Middle frontal gyrus (tissue), 1 donor: ENCODE results near the gene DCC.
"Not testable (repeated sequence)": the region's sequence is repeated elsewhere in the genome, so short reads cannot be mapped to it uniquely, and the experiment has no call there.

Experiments used
- DNase-seq: peaks from one replicate; pipeline ENCODE4 v3.0.0-alpha.2; 2015; ENCODE audit warnings: low spot score; ENCODE audit errors: extremely low spot score

DCC gene

GRCh38 chr18:52345428-52345827 is 5.4 kb downstream of the DCC start:
- no peak for DNase-seq

- no peak for DNase-seq
These were observed 8.2 kb downstream of the DCC start for GRCh38 chr18:52348209-52348608.

DNA sequence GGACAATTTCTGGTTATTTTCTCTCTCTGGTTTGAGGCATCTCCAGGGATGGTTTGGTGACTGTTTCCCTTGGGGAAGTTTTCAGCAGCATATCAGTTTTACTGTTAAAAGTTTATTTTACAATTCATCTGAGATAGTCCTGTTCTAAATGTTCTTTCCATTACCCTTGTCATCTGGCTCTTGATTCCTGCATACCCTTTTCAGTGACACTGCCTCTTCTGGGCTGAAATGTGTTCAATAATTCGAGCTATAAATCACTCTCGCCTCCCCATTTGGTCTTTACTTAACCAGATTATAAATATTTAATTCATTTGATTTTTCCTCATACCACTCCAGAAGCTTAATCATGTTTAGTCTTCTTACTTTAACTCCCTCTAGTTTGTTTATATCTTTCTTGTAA is 9.5 kb downstream of the DCC start:
- no peak for DNase-seq

DNA sequence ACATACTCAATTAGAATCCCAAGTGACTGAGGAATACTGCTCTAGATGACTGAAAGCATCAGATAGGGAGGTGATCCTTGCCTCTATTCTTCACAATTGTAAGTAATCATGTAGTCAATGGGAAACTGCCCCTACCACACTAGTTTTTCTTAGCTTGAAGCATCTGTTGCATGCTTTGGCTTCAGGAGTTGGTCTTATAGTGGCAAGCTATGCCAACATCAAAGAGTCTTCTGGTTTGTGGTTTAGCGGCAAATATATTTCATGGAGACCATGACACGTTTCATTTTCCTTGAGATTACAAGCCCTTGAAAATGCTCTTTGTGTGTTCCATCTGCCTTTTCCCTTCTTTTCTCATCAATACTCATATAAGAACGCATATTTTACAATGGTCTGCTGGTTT is 12.9 kb downstream of the DCC start:
- no peak for DNase-seq

- no peak for DNase-seq
These were observed 13.6 kb downstream of the DCC start for GRCh38 chr18:52353589-52353988.

GRCh38 chr18:52363861-52364260 is 23.9 kb downstream of the DCC start:
- no peak for DNase-seq

DNA sequence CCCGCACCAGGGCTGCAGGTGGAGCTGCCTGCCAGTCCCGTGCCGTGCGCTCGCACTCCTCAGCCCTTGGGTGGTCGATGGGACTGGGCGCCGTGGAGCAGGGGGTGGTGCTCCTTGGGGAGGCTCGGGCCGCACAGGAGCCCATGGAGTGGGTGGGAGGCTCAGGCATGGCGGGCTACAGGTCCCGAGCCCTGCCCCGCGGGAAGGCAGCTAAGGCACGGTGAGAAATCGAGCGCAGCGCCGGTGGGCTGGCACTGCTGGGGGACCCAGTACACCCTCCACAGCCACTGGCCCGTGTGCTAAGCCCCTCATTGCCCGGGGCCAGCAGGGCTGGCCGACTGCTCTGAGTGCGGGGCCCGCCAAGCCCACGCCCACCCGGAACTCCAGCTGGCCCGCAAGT is 26.9 kb downstream of the DCC start:
- not testable (repeated sequence) for DNase-seq

- no peak for DNase-seq
These were observed 28.2 kb downstream of the DCC start for GRCh38 chr18:52367953-52368742.

DNA sequence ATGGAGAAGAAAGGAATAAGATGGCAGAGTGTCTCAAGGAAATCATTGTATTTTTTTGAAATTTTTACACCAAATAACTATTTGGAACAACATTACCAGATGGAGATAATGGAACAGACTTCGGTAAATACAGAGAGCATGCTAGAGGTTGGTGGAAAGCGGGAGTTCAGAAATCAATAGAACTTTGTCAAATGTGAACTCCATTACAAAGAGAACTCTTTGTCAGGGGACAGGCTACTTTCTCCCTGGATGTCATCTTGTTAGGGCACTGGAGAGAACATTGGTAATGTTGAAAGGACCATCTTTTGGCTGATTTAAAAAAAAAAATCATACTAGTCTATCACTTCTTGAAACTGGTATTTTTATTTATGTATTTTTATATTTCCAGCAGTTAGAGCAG is 30.8 kb downstream of the DCC start:
- DNase-seq, result no peak

GRCh38 chr18:52376104-52376503 is 36.1 kb downstream of the DCC start:
- no peak for DNase-seq

- DNase-seq, result no peak
These were observed 37.1 kb downstream of the DCC start for GRCh38 chr18:52377094-52377493.

GRCh38 chr18:52386306-52386705 is 46.3 kb downstream of the DCC start:
- no peak for DNase-seq

GRCh38 chr18:52387175-52387574 is 47.2 kb downstream of the DCC start:
- DNase-seq, result no peak

- no peak for DNase-seq
These were observed 52.0 kb downstream of the DCC start for GRCh38 chr18:52391810-52392559.

GRCh38 chr18:52394602-52395001 is 54.6 kb downstream of the DCC start:
- DNase-seq, result no peak

DNA sequence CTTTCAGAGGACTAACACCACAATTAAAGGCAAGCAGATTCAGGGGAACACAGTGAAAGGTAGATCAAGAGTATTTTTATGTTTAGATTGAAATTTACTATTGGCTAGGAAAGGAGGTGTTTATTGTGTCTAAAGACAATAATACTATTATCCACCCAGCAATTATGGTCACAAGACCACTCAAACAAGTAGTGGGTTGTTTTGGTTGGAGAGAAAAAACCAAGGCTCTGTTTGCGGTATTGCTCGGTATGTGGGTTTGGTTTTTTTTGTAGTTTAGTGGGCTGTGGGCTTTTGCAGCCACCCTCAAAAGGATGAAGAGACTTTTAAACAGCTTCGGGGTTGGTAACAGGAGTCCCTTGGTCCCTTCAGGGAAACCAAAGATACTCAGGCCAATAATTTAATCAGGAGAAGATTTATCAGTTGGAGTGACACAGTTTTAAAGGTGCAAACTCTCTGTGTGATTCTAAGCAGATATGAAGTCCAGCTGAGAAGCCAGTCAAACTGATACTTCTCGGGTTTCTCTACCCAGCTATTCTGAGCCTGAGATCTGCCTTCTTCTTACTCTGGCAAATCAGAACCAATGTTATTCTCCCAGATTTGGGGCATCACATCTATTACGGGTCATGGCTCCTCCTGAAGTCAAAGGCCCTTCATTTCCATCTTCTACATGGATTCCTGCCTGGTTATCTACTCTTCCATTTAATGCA is 55.3 kb downstream of the DCC start:
- DNase-seq, result no peak

- DNase-seq, result no peak
These were observed 61.2 kb downstream of the DCC start for GRCh38 chr18:52401236-52401635.

DNA sequence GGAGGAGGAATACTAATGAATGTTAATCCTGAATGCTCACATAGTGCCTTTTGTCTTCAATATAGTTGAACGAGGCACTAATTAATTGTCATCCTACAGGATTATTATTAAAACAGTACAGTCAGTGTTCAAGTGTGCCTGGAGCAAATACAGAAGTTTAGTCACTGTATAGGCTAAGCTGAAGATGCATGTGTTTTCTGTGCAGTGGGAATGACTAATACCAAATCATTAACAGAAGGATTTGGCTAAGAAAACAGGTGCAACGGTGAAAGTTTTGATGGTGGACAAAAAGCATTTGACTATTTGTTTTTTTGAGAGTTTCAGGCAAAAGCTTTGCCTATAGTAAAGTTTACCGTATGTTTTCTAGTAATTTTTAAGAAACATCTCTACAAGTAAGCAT is 62.8 kb downstream of the DCC start:
- no peak for DNase-seq

DNA sequence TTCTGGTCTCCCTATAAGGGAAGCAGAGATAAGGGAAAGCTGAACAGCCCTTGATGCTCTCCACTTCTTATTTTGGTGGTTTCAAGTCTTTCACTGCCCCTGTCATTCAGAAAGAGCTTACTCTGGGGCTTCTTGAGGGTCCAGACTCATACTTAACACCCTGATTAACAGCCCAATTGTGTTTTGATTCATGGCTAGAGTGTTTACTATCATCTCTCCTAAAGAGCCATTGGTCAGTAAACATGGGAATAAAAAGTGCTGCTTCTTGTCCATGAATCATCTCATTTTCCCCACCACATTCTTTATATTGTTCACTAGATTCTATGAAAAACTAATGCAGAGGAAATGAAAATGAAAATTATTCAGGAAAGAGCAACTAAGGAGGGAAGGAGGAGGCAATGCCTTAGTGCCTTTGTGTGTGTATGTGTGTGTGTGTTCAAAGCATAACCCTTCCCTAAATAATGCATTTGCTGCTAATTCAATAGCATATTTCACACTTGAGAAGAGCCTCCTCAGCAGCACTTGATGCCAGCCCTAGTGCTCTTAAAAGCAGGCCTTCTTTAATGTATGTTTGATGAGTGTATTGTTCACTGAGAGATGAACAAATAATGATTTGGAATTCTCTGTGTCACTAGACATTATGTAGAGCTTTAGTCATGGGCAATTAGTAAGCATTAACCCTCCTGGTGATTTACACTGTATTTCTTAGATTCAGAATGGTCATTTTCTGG is 63.5 kb downstream of the DCC start:
- no peak for DNase-seq

DNA sequence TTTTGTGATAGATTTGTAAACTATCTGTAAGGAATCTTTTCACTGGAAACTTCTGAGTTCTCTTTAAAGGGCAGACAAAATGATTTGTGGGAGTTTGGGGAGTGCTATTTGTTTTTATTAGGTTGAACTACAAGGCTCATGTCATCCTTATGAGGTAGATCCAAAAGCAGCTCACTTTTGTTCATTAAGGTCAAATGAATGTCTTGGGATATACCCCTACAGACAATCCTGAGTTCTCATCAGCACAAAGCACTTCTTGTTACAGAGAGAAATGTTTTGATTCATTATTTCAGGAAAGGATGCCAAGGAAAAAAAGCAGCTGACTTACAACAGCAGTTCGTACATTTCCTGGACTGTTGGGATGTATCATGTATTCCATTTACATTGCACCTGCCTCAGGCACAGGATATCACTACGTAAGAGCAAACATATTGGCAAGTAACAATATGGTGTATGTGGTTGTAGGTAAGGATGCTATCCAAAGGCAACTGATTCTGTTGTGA is 68.9 kb downstream of the DCC start:
- no peak for DNase-seq

DNA sequence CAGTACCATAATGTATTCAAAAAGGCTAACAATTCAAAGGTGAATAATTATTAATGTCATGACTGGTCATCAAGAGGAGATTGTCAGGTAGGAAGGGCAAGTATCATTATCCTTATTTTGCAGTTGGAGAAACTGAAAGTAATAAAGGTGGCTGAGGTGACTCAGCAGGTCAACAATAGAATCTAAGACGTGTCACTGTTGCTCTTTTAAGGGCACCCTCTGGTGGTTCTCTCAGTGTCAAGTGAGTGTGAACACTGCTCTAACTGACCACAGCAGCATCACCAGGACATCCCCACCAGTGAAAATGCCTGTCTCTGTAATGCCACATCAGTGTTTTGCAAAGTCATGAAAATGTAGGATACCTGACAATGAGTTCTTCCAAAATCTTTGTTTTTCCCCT is 69.7 kb downstream of the DCC start:
- DNase-seq, result no peak
